Measurements from ENCODE around the gene KRT38.

Gene KRT38

DNA sequence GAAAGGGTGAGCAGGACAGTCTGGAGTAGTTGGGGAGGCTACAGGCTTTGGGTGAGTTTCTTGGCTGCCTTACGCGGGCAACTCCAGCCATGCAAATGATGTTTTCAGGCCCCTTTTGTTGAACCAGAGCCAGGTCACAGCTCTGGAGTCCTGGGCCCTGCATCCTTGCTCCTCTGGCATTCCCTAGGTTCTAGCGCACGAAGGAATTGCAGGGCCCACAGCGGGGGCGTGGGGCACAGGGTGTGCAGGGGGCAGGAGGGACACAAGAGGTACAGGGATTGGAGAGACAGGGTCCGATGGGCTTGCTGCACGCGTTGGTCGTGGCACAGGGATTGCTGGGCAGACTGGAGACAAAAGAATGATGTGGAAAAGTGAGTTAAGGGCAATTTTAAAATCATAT, 47.0 kb downstream of the KRT38 start:
- no peak for DNase-seq

DNA sequence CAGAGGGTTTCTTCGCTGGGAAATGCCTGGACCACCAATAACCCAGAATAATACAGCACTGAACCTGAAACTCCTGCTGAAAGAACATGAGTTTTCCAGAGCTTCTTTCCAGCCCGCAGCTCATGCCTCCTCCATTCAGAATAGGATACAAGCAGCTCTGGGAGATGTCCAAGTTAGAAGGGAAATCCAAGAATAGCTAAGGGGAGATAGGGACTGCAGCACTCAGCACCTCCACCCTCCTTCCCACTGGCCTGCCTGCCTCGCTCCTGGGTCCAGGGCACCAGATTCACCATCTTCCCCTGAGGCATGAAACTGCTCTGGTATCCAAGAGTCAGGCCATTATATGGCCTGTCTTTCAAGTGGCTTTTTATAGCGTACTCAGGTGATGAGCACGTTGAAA, 47.5 kb downstream of the KRT38 start:
- no peak for DNase-seq

- DNase-seq: no peak
These were observed 48.5 kb downstream of the KRT38 start for GRCh38 chr17:41392278-41392677.

- DNase-seq: no peak
These were observed 49.2 kb downstream of the KRT38 start for GRCh38 chr17:41391535-41391934.

DNA sequence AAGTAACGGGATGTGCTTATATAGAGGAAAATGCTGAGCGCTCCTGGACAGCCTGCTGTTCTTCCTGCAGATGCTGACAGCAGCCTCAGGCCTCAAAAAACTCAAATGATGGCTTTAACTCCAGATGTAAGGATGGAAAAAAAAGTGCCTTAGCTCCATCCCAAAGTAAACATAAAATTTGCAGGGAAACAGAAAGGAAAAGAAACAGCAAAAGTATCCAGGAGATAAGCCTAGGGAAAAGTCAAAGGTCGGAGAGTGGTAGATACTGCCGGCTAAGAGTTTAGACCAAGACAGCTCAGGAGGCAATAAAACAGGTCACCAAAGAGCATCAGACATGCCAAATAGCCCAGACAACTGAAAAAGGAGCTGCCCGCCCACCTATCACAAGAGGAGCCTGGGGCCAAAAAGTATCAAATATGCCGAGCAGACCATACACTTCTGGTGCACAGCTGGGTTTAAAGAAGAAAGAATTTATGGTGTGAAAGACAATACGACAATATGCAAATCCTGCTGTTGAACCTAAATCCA, 50.3 kb downstream of the KRT38 start:
- no peak for DNase-seq

DNA sequence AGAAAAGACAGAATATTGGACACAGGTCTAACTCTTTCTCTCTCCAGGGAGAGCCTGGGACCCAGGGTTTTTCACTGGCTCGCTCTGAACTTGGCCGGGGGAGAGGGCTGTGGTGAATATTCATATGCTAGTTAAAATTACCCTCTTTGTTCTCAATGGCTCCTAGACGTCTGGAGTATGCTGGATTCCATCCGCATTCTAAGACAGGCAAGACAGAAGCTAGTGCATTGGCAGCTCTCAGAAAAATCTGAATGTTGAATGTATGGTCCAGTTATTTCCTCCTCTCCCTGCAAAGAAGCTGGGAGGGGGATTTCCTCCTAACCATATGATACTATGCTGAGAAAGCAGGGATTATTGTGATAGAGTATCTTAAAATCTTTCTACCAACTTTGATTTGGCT, 53.1 kb downstream of the KRT38 start:
- DNase-seq: no peak

DNA sequence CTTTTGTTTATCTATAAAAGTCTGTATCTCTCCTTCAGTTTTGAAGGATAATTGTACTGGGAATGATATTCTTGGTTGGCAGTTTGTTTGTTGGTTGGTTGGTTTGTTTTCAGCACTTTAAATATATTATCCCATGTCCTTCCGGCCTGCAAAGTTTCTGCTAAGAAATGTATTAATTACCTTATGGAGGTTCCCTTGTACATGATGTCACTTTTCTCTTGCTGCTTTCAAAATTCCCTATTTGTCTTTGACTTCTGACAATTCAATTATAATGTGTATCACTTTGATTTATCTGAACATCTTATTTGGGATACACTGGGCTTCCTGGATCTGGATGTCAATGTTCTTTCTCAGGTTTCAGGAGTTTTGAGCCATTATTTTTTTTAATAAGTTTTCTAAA, 54.6 kb downstream of the KRT38 start:
- no peak for DNase-seq

Data from NCI-H1436 (cell line).